Islet precursor cell (in vitro differentiated cells): ENCODE measurements around the gene FBXL16.
"Not testable (repeated sequence)": the region's sequence is repeated elsewhere in the genome, so short reads cannot be mapped to it uniquely, and the experiment has no call there.

Experiments used
- DNase-seq: peaks from one replicate; pipeline ENCODE4 v3.0.0-alpha.2; 2018

FBXL16 gene, protein sequence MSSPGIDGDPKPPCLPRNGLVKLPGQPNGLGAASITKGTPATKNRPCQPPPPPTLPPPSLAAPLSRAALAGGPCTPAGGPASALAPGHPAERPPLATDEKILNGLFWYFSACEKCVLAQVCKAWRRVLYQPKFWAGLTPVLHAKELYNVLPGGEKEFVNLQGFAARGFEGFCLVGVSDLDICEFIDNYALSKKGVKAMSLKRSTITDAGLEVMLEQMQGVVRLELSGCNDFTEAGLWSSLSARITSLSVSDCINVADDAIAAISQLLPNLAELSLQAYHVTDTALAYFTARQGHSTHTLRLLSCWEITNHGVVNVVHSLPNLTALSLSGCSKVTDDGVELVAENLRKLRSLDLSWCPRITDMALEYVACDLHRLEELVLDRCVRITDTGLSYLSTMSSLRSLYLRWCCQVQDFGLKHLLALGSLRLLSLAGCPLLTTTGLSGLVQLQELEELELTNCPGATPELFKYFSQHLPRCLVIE

GRCh38 chr16:705431-706188 lies at the start of gene FBXL16:
TSS of gene FBXL16 (minus strand) at chr16:705801. CDS start at chr16:697405, 8,396 bp downstream.
- DNase-seq: no peak

- no peak for DNase-seq
These were observed 49.1 kb upstream of the FBXL16 start for GRCh38 chr16:754656-755055.

DNA sequence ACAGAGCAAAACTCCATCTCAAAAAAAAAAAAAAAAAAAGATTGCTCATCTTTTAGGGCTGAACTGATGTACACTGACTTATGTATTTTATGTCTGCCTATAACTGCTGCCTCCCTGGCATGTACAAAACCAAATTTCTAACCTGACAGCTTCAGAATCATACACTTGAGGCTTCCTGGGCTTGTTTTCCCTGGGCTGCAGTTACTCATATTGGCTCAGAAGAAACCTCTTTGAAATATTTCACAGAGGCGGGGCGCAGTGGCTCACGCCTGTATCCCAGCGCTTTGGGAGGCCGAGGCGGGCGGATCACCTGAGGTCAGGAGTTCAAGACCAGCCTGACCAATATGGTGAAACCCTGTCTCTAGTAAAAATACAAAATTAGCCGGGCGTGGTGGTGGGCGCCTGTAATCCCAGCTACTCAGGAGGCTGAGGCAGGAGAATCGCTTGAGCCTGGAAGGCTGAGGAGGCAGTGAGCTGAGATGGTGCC lies 48.6 kb upstream of the FBXL16 start:
- not testable (repeated sequence) for DNase-seq

GRCh38 chr16:752007-752312 lies 46.4 kb upstream of the FBXL16 start:
- DNase-seq: no peak

DNA sequence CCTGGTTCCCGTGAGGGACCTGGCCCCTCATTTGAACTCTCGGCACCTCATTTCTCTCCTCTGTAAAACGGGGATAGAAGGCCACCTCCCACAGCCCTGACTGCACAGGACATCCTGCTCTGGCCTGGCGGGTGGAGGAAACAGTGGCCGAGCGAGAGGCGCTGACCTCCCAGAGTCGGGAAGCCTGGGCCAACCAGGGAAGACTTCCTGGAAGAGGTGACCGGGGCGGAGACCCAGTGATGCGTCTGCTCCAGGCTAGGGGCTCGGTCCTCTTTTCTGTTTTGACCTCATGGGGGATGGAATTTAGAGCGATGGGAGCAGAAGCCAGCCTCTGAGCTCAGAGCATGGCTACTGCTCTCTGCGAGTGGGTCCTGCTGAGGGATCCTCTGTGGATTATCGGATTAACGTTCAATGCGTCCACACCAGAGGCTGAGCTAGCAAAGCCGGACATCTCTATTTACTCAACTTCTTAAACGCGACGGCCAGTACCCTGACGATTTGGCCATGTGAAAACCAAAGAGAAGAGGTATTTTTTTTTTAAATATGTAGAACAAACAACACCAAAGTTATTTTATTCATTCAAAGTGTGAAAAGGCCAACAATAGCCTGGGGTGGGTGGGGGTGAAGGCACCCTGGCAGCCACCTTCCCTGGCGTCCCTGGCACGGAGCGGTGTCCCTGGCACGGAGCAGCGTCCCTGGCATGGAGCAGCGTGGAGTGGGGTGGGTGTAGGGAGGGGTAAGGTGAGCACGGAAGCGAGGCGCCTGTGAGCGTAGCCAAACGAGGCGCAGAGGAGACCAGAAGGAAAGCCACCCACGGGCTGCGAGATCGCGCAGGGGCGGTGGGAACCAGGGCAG lies 45.8 kb upstream of the FBXL16 start:
- DNase-seq: no peak

DNA sequence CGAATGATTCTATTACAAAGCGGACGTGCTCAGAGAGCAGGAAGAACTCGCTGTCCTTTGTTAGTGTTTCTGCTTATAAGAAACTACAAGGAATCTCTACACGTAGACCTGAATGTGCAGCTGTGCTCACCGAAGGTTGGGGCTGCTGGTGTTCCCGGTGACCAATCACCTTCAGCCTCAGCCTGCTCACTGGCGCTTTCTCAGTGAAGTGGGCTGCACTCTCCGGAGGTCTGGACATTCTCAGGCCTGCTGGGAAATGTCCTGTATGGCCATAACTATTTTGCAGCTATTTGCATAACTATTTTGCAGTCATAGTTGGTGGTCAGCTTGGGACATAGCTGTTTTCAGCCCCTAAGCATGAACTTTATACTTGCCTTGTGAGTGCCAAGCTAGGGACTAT lies 44.9 kb upstream of the FBXL16 start:
- DNase-seq: no peak

DNA sequence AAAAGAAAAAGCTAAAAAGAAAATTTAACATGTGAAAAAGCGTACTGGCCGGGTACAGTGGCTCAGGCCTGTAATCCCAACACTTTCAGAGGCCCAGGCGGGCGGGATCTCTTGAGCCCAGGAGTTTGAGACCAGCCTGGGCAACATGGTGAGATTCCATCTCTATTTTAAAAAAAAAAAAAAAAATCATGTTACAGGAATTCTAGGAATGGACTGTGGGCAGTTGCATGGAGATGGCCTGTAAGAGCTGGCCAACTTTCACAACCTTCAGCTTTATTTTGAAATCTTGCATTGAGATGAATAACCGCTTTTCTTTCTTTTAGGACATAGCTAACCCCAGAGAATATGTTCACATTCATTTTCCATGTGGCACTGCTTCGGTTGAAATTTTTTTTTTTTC lies 43.4 kb upstream of the FBXL16 start:
- no peak for DNase-seq

- DNase-seq: no peak
These were observed 42.6 kb upstream of the FBXL16 start for GRCh38 chr16:747978-748746.

GRCh38 chr16:746637-747036 lies 41.0 kb upstream of the FBXL16 start:
- DNase-seq: no peak

- peak; percentile 84 for DNase-seq
These were observed 40.1 kb upstream of the FBXL16 start for GRCh38 chr16:745739-746138.

DNA sequence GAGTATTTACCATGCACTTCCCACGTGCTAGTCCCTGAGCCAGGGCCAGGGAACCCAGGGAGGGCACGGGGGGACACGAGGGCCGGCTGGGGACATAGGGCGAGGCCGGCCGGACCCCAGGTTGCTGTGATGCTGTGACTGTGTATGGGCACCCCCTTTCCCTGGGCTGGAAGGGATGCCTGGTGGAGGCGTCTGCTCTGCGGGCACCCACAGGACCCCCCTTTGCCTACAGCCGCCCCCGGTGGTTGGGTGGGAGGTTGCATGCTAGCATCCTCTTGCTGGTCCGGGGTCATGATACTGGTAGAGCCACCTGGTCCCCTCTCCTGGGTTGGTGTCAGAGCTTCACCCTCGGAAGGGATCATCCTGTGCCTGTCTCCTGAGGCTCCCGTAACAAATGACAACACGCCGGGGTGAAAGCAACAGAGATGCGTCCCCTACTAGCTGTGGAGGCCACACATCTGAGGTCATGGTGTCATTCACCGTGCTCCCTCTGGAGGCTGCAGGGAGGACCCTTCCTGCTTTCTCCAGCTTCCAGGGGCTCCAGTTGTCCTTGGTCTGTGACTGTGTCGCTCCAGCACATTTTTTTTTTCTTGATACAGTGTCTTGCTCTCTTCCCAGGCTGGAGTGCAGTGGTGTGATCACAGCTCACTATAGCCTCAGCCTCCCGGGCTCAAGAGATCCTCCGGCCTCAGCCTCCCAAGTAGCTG lies 38.3 kb upstream of the FBXL16 start:
- no peak for DNase-seq

DNA sequence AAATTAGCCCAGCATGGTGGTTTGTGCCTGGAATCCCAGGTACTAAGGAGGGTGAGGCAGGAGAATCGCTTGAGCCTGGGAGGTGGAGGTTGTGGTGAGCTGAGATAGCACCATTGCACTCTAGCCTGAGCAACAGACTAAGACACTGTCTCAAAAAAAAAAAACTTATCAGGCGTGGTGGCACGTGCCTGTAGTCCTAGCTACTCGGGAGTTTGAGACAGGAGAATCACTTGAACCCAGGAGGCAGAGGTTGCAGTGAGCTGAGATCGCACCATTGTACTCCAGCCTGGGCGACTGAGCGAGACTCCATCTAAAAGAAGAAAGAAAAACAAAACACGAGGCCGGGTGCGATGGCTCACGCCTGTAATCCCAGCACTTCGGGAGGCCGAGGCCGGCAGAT lies 37.3 kb upstream of the FBXL16 start:
- DNase-seq: not testable (repeated sequence)

DNA sequence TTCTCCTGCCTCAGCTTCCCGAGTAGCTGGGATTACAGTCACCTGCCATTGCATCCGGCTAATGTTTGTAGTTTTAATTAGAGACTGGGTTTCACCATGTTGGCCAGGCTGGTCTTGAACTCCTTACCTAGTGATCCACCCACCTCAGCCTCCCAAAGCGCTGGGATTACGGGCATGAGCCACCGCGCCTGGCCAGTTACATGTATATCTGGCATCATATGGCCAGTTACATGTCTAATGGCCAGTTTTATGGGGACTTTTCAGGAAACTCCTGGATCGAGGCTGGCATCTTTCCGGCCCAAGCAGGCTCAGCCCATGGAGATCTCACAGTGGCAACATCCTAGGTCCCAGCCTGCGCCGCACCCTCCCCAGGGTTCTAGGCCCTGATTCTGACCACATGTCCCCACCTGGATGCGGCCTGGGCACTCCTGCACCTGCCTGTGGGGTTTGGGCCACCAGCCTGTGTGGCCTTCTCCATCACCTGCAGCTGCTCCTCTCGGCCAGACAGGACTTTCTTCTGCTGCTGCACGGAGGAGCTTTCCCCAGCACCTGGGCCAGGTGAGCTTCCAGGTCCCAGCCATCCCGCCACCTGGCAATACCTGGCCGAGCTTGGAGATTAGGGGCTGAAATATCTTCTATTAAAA lies 36.5 kb upstream of the FBXL16 start:
- no peak for DNase-seq

DNA sequence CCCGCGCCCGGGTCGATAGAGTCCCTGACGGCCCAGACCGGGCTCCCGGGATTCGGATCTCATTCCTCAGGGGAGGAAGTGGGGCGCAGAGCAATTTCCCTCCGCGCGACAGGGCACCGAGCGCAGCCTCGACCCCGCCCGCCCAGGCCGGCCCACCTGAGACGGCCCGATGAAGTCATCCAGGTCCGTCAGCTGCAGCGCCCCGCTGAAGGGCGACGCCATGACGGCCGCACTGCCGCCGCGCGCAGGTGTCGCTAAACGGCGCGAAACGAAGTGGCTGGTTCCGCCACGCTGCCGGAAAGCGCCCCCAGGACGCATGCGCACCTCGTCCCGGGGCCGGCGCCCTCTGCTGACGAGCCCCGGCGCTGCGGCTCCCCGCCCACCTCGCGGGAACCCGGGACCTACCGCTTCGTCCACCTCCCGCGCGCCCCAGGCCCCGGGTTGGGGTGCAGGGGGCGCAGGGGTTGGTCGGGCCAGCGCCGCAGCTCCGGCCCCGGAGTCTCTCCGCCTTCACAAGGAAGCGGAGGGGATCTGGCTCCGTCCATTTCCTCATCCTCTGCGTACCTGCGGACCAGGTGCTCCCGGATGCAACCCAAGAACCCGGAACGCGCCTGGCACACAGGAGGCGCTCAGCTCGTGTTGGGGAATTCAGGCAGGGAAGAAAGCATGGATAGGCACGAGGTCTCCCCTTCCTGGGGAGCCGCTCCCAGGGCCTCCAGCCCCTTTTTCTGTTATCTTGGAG lies 35.3 kb upstream of the FBXL16 start, which contains the start of gene CIAO3:
CIAO3 (minus strand) TSS at position 234 of the 742 bp plus-strand sequence; CDS start at position 222, 12 bp downstream.
- peak; percentile 93 for DNase-seq

GRCh38 chr16:740459-740763 lies 34.8 kb upstream of the FBXL16 start:
- DNase-seq: no peak

DNA sequence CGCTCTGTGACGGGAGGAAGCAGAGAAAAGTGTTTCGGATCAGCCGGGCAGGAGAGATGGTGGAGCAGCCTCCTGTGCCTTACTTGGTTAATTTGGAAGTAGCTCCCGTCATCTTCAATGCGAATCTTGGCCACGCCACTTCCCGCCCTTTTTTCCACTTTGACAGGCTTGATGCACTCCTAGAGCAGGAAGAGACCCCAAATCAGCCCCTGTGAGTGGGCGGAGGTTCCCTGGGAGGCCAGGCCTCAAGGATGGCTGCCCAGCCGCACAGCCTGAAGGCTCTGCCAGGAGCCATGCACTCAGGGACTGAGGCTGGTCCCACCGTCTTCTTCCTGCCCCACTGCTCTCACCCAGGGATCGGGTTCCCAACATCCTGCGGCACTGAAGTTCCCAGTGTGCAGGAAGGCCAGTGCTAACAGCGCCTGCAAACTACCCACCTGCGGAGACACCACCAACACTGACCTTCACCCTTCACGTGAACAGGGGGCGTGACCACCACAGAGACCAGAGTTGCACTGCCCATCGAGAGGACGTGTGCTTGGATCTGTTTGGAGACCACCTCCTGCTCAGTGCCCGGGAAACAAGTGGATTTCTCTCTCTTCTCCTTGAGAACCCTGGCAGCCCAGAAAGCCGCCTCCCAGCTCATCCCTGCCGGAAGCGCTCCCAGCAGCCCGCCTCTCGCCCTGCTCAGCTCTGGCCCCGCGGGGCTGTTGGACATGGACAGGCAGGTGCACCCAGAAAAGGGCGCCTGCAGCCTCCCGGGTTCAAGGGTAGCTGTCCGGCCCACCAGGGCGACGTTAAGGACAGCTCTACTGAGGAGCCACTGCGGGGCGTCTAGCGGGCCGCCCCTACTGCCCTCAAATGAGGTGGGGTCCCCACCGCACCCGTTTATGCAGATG lies 34.2 kb upstream of the FBXL16 start:
- no peak for DNase-seq

DNA sequence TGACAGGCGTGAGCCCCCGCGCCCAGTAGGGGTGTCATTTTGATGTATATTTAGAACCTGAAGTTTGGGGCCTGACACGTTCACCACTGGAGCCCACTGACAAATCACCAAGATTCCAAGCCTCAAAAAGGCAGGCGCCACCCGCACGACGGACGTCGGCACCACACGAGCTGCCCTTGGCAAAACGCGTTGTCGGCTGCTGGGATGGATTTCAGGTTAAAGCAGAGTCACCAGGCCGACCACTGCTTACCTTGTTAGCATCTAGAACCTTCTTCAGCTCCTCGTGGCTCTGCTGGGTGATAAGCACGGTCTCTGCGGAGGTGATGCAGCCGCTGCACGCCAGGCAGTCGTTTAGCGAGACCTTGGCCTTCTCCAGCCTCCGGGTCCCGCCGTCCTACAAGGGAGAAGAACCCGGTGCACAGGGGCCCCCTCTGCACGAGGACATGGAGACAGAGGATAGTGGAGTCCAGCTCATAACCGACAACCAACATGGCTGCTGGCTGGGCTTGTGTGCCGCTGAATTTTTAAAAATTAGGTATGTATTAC lies 31.4 kb upstream of the FBXL16 start:
- no peak for DNase-seq

GRCh38 chr16:735982-736453 lies 30.4 kb upstream of the FBXL16 start:
- DNase-seq: no peak
